ENCODE measurements around the gene KRT33B.

Gene KRT33B

GRCh38 chr17:41333098-41333497 lies 36.5 kb downstream of the KRT33B start:
- Histone ChIP-seq H3K4me3 (replicated peaks; ENCODE audit: insufficient read depth, low read length) (no peak overlapping the region), H3K27me3 (ENCODE audit: insufficient read depth, poor library complexity, severe bottlenecking) (peaks cover 2% of the 10 kb centered on the region), H3K27ac (replicated peaks) (no peak overlapping the region)
- no peak for TF ChIP-seq CTCF (IDR thresholded peaks at IDR 0.05; ENCODE audit: insufficient read depth, low read length)
- TF ChIP-seq GABPA (IDR thresholded peaks at IDR 0.05; ENCODE audit: low read depth): no peak
- no peak for TF ChIP-seq POLR2AphosphoS5 (IDR thresholded peaks at IDR 0.05; ENCODE audit: low read depth)
- no peak for TF ChIP-seq REST (IDR thresholded peaks at IDR 0.05; ENCODE audit: insufficient replicate concordance, low read depth)
- TF ChIP-seq SPI1 (IDR thresholded peaks at IDR 0.05; ENCODE audit: borderline replicate concordance, low read depth): no peak
- no peak for DNase-seq (ENCODE audit: low read depth in 1 of 2, low spot score in 1 of 2)

GRCh38 chr17:41332239-41332638 lies 37.4 kb downstream of the KRT33B start:
- Histone ChIP-seq H3K27me3 (ENCODE audit: insufficient read depth, poor library complexity, severe bottlenecking) (peaks cover 2% of the 10 kb centered on the region), H3K4me3 (replicated peaks; ENCODE audit: insufficient read depth, low read length) (no peak overlapping the region), H3K27ac (replicated peaks) (no peak overlapping the region)
- TF ChIP-seq POLR2AphosphoS5 (IDR thresholded peaks at IDR 0.05; ENCODE audit: low read depth) (no peak), CTCF (IDR thresholded peaks at IDR 0.05; ENCODE audit: insufficient read depth, low read length) (no peak), GABPA (IDR thresholded peaks at IDR 0.05; ENCODE audit: low read depth) (no peak), SPI1 (IDR thresholded peaks at IDR 0.05; ENCODE audit: borderline replicate concordance, low read depth) (no peak), REST (IDR thresholded peaks at IDR 0.05; ENCODE audit: insufficient replicate concordance, low read depth) (no peak)
- DNase-seq (ENCODE audit: low read depth in 1 of 2, low spot score in 1 of 2): no peak

- no peak overlapping the region for H3K4me3 ChIP-seq (replicated peaks; ENCODE audit: insufficient read depth, low read length)
- H3K27me3 ChIP-seq (ENCODE audit: insufficient read depth, poor library complexity, severe bottlenecking): peaks cover 2% of the 10 kb centered on the region
- no peak for DNase-seq (ENCODE audit: low read depth in 1 of 2, low spot score in 1 of 2)
- H3K27ac ChIP-seq (replicated peaks): no peak overlapping the region
- no peak for TF ChIP-seq GABPA (IDR thresholded peaks at IDR 0.05; ENCODE audit: low read depth)
- TF ChIP-seq SPI1 (IDR thresholded peaks at IDR 0.05; ENCODE audit: borderline replicate concordance, low read depth): no peak
- TF ChIP-seq POLR2AphosphoS5 (IDR thresholded peaks at IDR 0.05; ENCODE audit: low read depth): no peak
- TF ChIP-seq CTCF (IDR thresholded peaks at IDR 0.05; ENCODE audit: insufficient read depth, low read length): no peak
- no peak for TF ChIP-seq REST (IDR thresholded peaks at IDR 0.05; ENCODE audit: insufficient replicate concordance, low read depth)
Observed at GRCh38 chr17:41331606-41332005, 38.0 kb downstream of the KRT33B start.
